HG03354 (cell line): ENCODE data around the gene TPST2.
A peak's percentile ranks its signal among the peaks of the same experiment; 100 is the strongest.

ENCODE experiments used
- ATAC-seq: cut with Tn5 transposase; IDR thresholded peaks from one replicate; pipeline ENCODE4 v1.9.1; 2021; ENCODE audit warnings: mild to moderate bottlenecking; ENCODE audit not compliant: unreplicated experiment, poor library complexity, severe bottlenecking

The TPST2 gene

DNA sequence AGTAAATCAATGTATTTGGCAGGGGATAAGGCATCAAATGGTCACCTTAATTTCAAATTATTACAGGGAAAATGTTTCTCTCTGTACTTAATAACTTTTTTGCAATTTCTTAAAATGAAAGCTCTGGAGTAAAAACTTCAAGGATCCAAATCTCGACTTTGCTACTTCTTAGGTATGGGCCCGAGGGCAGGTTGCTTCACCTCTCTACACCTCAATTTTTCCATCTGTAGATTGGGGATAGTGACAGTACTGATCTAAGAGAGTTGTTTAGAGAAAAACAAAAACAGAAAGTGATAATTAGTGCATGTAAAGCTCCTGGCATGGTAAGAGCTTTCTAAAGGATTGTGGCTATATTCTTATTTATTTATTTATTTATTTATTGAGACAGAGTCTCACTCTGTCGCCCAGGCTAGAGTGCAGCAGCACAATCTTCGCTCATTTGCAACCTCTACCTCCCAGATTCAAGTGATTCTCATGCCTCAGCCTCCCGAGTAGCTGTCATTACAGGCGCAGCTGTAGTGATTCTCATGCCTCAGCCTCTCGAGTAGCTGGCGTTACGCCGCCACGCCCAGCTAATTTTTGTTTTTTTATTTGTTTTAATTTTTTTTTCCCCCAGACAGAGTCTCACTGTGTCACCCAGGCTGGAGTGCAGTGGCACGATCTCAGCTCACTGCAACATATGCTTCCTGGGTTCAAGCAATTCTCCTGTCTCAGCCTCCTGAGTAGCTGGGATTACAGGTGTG, 75.3 kb downstream of the TPST2 start:
- ATAC-seq, result no peak

DNA sequence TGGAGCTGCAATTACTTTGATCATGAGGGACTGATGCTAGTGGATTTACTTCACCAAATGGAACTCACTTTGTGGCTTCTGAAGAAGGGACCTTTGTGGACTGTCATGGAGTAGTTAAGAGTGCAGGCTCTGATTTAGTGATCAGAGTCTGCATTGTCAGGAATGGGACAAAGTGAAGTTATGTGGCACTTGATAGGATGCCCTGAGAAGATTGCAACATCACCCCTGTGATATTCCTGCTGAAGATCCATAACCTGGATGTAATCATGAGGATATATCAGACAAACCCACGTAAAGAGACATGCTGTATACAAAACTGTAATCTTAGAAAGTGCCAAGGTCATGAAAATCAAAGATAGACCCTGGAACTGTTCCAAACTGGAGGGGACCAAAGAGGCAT, 76.1 kb downstream of the TPST2 start:
- ATAC-seq, result no peak

DNA sequence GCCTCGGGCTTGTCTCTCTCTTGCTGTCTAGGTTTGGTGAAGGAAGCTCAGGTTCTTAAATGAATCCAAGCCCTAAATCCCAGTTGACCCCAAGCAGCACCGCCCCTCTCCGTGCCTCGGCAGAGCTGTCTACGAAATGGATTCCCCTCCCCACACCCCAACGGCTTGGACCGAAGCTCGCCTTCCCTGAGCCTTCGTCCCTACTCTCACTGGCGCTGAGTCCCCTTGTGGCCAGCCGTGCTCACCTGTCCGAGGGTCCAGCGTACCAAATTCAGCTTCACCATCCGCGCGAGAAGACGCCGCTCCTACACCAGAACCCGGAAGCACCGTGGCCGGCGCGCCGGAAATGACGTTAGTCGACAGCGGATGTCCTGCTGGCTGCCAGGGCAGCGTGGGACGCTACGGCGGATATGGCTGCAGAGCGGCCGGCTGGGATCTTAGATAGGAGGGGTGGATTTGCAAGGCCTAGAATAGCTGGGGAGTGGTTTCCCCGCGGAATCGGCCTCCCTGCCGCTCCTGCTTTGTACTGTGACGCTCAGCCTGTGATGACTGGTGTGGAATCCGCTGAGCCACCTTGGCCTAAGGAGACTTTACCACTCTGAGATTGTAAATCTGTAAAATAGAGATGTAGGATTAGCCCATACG, 77.7 kb downstream of the TPST2 start, which contains the start of gene TFIP11:
TSS of gene TFIP11 (minus strand) at position 325 of the 645 bp plus-strand sequence. CDS start 2,201 bp downstream, outside the sequence.
- ATAC-seq, result peak; percentile 97

DNA sequence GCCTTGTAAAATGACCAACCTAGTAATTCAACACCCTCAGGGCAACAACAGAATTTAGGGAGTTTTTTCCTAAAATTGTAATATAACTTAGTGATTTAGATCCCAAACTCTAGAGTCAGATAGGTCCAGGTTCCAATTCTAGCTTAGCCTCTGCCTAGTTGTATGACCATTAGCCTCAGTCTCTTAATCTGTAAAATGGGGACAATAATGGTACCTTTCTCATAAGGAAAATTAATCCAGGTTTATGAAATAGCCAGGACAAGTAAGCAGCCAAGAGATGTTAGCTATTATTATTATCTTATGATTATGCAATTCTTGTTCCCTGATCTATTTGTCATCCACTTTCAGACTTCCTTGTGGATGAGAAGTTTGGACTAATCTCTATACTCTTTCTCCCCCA, 81.8 kb downstream of the TPST2 start:
- ATAC-seq, result no peak

DNA sequence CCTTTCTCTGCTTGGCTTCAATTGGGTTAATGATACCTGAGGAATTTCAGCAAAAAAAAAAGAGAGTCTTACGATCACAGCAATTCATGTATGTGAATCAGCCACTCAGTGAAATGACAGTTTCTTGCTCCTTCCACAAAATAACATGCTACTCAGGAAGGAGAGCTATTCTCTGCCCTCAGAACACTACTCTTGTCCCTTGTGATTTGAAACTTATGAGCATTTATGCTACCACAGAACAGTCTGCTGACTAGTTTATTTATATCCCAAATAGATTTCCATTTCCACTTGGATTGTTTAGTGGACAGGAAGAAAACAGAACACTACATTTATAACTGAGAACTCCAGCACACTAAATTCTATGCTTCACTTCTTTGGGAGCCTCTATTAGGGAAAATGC, 86.2 kb downstream of the TPST2 start:
- no peak for ATAC-seq

DNA sequence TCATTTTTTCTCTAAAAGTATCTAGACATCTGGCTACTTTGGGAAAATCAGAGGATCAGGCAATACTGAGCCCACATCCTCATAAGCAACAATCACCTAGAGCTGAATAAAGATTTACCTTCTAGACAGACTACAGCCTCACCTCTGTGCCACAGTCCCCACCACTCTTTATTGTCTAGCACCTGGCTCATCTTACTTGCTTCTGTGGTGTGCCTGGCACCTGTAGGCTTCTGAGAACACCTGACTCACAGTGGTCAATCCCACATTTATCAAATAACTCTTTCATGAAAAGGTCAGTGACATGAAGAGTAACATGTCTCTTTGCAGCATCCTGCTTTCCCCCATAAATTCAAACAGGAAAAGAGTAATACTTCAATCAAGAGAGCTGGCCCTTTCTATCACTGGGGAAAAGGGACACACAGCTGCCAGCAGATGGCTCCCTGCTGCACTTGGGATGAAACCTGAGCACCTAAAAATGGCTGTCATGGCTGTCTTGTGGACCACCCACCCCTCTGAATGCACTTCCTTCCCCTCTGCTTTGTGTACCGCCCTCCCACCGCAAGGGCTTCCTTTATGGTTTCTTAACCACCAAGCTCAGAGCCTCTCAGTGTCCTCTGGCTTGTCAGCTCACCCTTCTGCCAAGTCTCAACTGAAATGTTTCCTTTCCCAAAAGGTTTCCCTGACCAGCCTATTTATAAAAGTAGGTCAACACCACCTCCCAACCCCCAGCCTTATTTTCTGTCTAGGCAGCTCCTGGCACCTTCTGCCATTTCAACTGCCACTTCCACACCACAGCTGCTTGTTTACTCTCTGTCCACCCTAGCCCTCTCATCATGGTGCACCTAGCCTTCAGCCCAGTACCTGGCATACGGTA, 87.0 kb downstream of the TPST2 start:
- ATAC-seq, result no peak

DNA sequence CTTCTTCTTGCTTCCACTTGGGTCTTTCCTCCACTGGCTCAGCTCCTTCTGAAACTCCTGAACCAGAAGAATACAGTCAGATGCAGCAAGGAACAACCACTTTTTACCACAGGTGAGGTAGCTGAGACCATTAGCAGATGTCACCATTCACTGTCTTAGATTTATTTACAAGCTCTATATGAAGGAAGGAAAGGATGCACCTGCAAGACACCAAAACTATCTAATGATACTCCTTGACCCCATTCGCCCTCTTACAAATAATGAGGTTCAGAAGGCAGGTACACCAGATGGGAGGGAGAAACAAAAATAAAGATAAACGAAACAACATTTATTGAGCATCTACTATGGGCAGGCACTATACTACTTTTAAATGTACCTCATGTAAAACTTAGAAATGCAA, 87.9 kb downstream of the TPST2 start:
- ATAC-seq, result no peak

DNA sequence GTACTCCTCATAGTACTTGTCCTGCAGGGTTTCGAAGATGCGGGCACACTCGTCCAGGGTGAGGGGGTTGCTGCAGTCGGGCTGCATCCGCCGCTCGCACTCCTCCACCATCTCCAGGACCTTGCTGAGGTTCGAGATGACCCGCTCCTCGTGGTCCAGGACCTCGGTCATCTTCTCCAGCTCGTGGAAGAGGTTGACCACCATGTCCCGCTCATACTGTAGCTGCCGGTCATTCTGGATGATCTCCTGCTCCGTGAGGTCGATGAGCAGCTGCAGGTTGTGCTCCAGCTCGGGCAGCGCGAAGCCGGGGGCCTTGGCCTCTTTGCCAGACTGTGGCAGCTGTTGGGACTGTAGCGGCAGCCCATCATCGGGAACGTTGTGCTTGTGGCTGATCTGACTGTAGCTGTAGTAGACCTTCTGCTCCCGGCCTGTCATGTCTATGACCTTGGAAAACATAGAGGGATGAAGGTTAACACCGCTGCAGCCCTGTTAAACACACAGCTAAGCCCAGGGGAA, 90.7 kb downstream of the TPST2 start:
- ATAC-seq, result no peak

DNA sequence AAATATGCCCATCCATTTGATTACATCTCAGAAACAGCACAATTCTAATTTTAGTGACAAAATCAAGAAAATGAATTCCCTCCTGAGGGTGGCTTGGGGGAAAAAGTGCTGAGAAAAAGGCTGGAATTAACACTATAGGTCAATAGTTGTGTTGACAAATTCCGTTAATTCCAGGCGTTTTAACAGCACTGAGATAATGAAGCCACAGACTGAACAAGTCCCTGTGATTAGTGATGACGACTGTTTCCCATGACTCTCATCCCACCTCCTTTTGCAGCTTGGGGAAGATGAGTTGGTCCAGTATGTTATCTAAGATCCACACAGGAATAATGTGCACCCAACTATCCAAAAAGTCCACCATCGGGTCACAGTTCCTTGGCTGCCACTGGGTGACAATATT, 93.5 kb downstream of the TPST2 start:
- no peak for ATAC-seq

DNA sequence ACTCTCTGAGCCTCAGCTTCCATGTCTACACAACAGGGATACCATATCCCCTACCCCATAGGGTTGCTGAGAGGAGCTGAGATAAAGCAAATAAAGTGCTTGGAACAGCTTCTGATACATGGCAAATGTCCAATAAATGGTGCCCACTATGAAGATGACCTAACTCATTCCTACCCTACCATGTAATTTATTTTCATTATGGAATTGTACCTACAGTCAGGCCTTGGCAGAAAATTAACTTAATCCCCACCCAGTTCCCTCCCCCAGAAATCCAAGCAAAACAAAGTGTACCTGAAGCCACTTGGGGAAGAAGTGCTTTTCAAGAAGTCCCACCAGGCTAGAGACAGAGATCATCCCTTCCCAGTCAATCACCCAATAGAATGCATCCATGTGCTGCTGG, 95.4 kb downstream of the TPST2 start:
- ATAC-seq, result no peak

DNA sequence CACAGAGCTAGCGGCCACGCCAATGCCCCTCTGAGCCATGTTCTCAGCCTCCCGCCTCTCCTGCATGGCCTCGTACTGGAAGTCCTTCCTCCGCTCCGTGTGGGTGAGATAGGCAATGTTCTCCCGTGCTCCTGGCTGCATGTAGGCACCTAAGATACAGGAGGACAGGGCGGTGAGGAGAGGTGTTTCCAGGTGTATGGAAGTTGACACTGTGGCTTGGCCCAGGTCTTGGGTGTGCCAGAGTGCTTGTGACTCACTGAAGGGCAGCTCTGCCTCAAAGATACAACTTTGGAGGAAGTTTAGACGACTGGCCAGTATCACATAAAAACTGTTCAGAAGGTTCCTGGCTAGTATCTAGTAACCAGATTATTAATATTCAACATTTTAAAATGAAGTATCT, 97.7 kb downstream of the TPST2 start:
- no peak for ATAC-seq

DNA sequence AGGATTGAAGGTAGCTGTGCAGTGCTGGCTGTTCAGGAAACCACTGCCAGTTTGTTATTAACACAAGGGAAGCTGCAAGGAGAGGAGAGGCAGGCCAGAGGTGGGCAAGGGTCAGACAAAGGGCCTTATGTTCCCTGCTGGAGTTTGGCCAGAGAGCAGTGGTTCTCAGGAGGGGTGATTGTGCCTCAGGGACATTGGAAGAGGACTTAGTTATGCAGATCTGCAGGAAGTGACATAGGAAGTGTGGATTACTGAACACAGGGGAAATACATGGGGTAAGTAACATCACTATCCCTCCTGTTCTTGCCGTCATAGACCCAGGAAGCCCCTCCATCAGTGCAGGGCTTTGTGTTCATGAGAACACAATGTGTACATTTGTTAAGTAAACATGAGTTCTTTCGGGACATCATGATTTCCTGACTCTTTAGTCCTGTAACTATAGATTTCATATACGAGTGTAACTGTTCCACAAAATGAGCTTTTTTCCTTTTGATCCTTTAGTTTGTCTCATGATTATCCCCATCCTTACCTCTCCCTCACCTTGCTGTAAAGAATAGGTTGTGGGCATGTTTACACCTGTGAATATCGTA, 100.4 kb downstream of the TPST2 start:
- no peak for ATAC-seq

DNA sequence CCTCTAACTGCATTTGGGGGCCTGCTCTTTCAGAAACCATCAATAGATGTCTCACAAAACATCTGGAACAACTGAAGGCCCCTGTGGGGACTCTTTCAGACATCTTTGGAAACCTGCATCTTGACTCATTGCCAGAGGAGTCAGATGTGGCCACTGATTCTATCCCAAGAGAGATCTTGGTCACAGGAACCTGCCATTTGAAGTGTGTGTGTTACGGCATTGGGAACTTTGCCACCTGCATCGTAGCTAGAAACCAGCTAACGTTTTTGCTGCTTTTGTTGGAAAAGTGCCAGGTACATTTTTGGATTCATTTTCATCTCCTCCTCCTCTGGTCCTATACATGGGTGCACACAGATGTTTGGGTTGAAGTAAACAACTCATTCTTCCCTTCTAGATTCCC, 101.9 kb downstream of the TPST2 start:
- no peak for ATAC-seq

DNA sequence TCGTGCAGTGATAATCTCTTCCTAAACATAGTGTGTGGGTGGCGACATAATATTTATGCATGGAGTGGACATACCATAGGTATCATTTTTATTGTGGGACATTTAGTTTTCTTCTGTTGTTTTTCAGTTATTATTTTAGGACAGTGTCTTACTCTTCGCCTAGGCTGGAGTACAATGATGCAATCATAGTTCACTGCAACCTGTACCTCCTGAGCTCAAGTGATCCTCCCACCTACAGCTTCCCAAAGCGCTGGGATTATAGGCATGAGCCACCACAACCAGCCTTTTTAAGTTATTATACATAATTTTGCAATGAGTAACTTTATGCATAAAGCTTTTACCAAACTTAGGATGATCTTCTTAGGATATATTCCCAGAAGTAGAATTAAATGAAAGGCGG, 103.5 kb downstream of the TPST2 start:
- no peak for ATAC-seq

DNA sequence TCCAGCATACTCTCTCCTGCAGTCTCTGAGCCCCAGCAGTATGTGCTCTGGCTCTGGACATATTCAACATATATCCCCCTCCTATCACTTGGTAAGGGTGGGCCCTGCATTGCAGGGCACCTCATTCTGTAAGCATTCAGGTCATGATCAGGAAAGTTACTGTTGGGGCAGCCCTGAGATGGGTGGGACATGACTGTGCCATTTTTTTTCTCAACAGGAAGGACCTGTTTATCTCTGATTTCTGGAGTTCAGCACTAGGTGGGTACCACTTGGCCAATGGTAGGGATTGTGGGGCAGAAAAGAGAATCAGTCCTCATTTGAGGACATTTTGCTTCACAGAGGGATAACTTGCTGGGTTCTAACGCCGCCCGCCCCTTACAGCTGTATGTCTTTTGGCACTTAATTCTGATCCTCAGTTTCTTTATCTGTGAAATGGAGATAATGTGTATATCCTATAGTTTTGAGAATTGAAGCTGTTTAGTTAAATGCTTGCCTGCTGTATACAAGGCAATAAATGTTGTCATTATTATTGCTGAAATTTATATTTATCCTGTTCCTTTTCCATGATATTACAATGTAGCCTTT, 104.0 kb downstream of the TPST2 start:
- ATAC-seq, result no peak

DNA sequence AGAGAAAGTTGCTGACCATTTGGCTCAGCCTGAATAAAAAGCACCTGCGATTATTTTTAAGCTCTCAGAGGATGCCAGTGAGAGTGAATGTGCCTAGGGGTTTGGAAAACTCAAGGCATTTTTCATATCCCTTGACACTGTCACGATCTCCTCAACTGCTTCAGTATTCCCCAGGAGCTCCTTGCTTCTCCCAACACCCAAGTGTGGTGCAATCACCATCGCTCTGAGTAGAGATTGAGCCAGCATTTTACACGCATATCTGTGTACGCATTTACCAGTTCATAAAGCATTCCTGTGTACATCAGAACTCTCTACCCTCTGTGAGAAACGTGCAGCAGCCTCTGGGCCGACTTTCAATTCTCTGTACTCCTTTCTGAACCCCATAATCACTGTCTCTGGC, 104.9 kb downstream of the TPST2 start:
- ATAC-seq, result no peak

DNA sequence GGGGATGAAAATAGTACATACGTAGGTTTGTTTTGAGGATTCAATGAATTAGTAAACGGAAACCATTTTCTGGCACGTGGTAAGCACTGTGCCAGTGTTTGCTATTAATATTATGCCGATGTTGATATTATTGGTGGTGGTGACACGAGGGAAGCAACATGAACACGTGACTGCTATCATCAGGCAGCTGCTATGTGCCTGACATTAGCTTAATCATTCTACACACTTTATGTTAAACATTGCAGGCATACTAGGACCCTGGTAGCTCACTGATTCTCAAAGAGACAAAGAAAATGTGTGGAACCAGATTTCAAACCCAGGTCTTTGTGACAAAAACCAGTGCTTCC, 105.6 kb downstream of the TPST2 start:
- ATAC-seq, result no peak

DNA sequence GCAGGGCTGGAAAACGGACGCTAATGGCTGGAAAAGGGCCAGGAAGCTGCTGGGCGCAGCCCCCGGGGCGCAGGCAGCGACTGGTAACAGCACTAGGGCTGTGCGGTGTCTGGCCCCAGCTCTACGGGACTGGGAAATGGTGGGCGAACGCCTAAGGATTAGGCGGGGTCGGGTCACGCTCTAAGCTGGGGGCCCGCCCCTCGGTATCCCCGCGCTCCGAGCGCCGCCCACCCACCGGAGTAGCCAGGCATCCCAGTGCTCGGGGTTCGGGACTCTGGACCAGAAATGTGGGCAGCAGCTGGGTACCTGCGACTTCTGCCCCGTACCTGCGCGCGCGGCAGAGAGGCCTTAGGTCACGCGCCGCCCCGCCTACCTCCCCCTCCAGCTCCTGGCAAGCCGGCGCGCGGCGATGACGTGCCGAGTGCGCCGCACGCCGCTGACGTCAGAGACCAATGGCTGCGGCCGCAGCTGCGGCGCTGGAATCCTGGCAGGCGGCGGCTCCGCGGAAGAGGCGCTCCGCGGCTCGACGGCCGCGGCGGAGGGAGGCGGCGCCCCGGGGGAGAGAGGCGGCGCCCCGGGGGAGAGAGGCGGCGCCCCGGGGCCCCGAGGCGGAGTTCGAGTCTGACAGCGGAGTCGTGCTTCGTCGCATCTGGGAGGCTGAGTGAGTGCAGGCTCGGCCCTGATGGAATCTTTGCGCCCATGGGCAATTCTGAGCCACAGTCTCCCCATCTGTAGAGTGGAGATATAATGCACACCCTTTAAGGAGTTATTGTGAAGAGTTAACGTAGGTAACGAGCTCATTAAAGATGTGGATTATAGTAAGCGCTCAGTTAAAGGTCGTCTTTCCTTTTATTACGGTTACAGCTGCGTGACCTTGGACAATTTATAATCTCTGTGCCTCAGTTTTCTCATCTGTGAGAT, 106.2 kb downstream of the TPST2 start, which contains the start of the genes HPS4 and SRRD:
TSS of gene HPS4 (minus strand) at position 345 of the 921 bp plus-strand sequence. CDS start 2,021 bp downstream, outside the sequence.
TSS of gene SRRD (plus strand) at position 439 of the 921 bp plus-strand sequence. CDS start at position 453, 14 bp downstream.
- peak; percentile 72 for ATAC-seq
